Nephron (organoid): ENCODE results near the gene KLHL22.

Experiments
- H3K27ac Mint-ChIP-seq, 3 experiments: 2 replicates each; pipeline ENCODE4 v1.8.0; 2020; ENCODE audit warnings: mixed read lengths in 3 of 3, mild to moderate bottlenecking in 2 of 3, moderate library complexity in 1 of 3
- H3K27me3 Mint-ChIP-seq: 2 replicates; pipeline ENCODE4 v1.8.0; 2021; ENCODE audit warnings: low read depth, mild to moderate bottlenecking, moderate library complexity, mixed read lengths
- H3K36me3 Mint-ChIP-seq: 2 replicates; pipeline ENCODE4 v1.8.0; 2020; ENCODE audit warnings: low read depth, mixed read lengths
- H3K4me1 Mint-ChIP-seq: 2 replicates; pipeline ENCODE4 v1.8.0; 2020; ENCODE audit warnings: mixed read lengths
- H3K4me3 Mint-ChIP-seq, 3 experiments: 2 replicates each; pipeline ENCODE4 v1.8.0; 2020; ENCODE audit warnings: mild to moderate bottlenecking in 3 of 3, mixed read lengths in 3 of 3, moderate library complexity in 2 of 3
- H3K9me3 Mint-ChIP-seq: 2 replicates; pipeline ENCODE4 v1.8.0; 2020; ENCODE audit warnings: mixed read lengths
- CTCF ChIP-seq, 3 experiments: fragments of 200-600 bp; sonication (generic); IDR thresholded peaks; one replicate each; pipeline ENCODE4 v1.5.0; 2021; ENCODE audit warnings: antibody characterized with exemption in 3 of 3; ENCODE audit not compliant: unreplicated experiment in 3 of 3

The KLHL22 gene

GRCh38 chr22:20520093-20520511 lies 24.5 kb upstream of the KLHL22 start:
- Mint-ChIP-seq H3K36me3 (peaks cover 26% of the 10 kb centered on the region), H3K27me3 (no peaks in the 10 kb centered on the region), H3K27ac (no peak overlapping the region), H3K4me1 (peaks cover 20% of the 10 kb centered on the region), H3K9me3 (no peaks in the 10 kb centered on the region), H3K4me3 (no peak overlapping the region)
- no peak for TF ChIP-seq CTCF (IDR thresholded peaks at IDR 0.05; ENCODE audit: unreplicated experiment in 3 of 3)

- no peaks in the 10 kb centered on the region for H3K27me3 Mint-ChIP-seq
- H3K4me1 Mint-ChIP-seq, result peaks cover 20% of the 10 kb centered on the region
Observed at GRCh38 chr22:20519558-20519957, 24.0 kb upstream of the KLHL22 start.

GRCh38 chr22:20517841-20518592 lies 22.4 kb upstream of the KLHL22 start:
- peaks cover 11% of the 10 kb centered on the region for H3K4me1 Mint-ChIP-seq
- no peaks in the 10 kb centered on the region for H3K9me3 Mint-ChIP-seq
- H3K36me3 Mint-ChIP-seq, result peaks cover 34% of the 10 kb centered on the region
- no peaks in the 10 kb centered on the region for H3K27me3 Mint-ChIP-seq
- H3K27ac Mint-ChIP-seq, result peak overlapping the region in 1 of 3 experiments; percentile 53
- TF ChIP-seq CTCF (IDR thresholded peaks at IDR 0.05; ENCODE audit: unreplicated experiment in 3 of 3), result no peak
- H3K4me3 Mint-ChIP-seq, result no peak overlapping the region

More at GRCh38 chr22:20519558-20519957, 24.0 kb upstream of the KLHL22 start:
- Mint-ChIP-seq H3K4me3 (no peak overlapping the region), H3K36me3 (peaks cover 26% of the 10 kb centered on the region), H3K27ac (no peak overlapping the region), H3K9me3 (no peaks in the 10 kb centered on the region)
- no peak for TF ChIP-seq CTCF (IDR thresholded peaks at IDR 0.05; ENCODE audit: unreplicated experiment in 3 of 3)

- Mint-ChIP-seq H3K4me1 (peaks cover 9% of the 10 kb centered on the region), H3K4me3 (no peak overlapping the region), H3K27ac (no peak overlapping the region), H3K36me3 (peaks cover 32% of the 10 kb centered on the region), H3K27me3 (no peaks in the 10 kb centered on the region), H3K9me3 (no peaks in the 10 kb centered on the region)
- no peak for TF ChIP-seq CTCF (IDR thresholded peaks at IDR 0.05; ENCODE audit: unreplicated experiment in 3 of 3)
Observed at GRCh38 chr22:20517422-20517821, 21.8 kb upstream of the KLHL22 start.

GRCh38 chr22:20516399-20516798 lies 20.8 kb upstream of the KLHL22 start:
- Mint-ChIP-seq H3K4me3 (no peak overlapping the region), H3K4me1 (peaks cover 14% of the 10 kb centered on the region), H3K36me3 (peaks cover 28% of the 10 kb centered on the region), H3K9me3 (no peaks in the 10 kb centered on the region), H3K27ac (no peak overlapping the region), H3K27me3 (no peaks in the 10 kb centered on the region)
- TF ChIP-seq CTCF (IDR thresholded peaks at IDR 0.05; ENCODE audit: unreplicated experiment in 3 of 3), result no peak
